Mucosa of gallbladder (tissue), 1 donor: ENCODE data around the gene ZNF587B. TPM values are rescaled to one million over a fixed set of nuclear protein-coding genes. Genes with fewer than 3 reads are reported as not detected.
"Not testable (repeated sequence)": the region's sequence is repeated elsewhere in the genome, so short reads cannot be mapped to it uniquely, and the experiment has no call there.

ENCODE experiments used
- DNase-seq: peaks from one replicate; pipeline ENCODE4 v3.0.0-alpha.2; 2020; ENCODE audit warnings: low spot score
- total RNA-seq: library from RNA; stranded (reverse); gene quantifications from one replicate; pipeline ENCODE4 v1.2.1, GENCODE V29; 2021
- donor health status: DM: no; HTN: no; CAD: no.

The ZNF587B gene
- 15.9 TPM for total RNA-seq

DNA sequence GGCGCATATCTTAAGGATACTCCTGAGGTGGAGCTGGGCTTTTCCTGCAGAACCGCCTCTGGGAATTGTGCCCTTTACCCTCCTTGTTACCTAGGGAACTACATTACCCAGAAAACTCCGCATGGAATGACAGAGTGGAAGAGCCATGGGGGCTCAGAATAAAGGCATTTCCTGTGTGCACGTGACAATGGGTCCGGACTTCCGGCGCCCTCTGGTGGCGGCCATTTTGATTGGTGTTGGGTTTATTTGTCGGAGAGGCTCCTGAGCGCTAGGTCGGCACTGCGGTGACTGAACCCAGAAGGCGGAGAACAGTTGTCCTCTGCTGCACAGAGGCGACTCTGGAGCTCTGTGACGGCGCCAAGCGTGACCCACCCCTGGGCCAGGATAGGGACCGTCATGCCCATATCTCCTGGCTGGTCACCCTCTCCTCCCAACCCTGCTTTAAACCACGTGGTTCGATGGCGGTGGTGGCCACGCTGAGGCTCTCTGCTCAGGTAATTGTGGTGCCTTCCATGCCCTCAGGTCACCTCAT lies at the start of gene ZNF587B:
TSS of gene ZNF587B (plus strand) at position 229 of the 532 bp plus-strand sequence. CDS start at position 459, 230 bp downstream.
- peak; percentile 76 for DNase-seq

DNA sequence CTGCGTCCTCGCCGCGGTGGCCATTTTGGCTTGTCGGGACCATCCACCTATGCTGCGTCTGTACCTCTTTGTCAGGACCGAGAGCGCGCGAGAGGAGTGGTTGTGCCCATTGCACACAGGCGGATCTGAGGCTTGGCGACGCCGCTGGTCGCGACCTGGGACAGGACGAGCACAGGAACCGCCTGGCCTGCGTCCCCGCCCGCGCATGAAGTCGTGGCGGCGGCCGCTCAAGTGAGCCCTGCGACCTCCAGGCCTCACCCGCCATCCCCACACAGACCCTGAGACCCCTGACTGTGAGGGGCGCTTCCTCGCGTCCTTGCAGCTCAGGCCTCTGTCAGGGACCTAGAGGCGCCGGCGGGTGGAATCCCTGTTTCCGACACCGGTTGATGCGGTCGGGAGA lies 43.8 kb upstream of the ZNF587B start:
- no peak for DNase-seq

DNA sequence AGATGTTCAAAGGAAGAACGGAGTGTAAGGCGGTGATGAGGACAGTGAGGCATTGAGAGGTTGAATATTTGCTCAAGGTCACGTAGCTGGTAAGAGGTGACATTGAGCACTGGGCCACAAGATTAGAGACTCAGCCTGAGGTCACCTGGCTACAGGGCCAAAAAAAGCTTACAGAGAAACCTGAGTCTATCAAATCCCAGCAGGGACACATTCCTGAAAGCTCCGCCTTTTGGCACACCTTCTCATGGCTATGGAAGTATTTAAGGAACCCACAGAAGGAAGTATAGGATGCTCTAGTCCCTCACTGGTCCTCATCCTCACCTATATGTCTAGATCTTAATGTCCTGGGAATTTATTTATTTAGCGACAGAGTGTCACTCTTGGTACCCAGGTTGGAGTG lies 43.2 kb upstream of the ZNF587B start:
- DNase-seq: no peak

DNA sequence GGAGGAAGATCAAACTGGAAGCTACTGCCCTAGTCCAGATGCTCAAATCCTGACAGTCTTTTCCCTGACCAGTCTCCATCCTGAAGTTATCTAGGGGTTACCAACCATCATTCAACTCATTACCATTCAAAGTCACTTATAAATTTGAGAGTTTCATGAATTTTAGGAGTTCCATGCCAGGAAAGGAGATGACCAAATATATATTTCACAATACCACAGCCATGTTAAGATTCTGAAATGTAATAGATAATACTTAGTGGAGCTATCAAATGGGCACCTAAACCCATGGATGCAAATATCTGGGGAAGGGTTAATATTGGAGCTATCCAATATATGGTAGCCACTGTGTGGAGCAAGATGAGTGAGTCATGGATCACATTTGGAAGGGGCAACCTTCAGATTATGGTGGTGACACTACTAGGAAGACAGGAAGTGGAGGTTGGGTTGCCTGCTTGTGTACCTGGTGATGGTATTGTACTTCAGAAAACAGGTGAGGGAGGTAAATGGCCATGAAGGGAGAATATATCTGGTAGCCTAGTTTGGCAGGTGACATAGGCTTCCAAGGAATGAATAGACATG lies 41.9 kb upstream of the ZNF587B start:
- no peak for DNase-seq

DNA sequence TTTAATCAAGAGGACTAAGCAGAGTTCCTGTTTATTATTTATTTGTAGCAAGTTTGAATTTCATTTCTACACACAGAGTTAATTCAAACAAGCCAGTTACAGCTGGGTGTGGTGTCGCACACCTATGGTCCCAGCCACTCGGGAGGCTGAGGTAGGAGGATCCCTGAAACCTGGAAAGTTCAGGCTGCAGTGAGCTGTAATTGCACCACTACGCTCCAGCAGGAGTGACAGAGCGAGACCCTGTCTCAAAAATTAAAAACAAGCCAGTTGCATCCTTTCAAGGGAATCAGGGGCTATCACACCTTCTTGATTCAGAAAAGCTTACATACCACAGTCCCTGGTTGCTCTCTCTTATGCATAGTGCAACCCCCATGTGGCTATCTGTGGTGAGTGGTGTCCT lies 40.8 kb upstream of the ZNF587B start:
- no peak for DNase-seq

DNA sequence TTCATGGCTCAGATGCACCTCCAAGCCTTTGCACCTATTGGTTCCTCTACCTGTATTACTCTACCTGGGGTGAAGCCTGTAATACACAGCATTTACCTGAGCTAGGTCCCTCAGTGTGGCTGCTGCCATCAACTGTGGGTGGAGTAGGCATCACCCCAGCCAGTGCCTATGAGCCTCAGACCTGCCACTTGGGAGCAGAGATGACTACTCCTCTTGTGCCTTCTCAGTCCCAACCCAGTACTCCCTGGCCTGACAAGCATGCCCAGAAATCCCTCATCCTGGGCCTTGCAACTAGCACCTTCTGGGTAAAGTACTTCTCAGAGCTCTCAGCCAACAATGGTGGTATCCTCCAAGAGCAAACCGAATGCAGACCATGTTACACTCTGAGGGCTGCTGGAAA lies 33.5 kb upstream of the ZNF587B start:
- not testable (repeated sequence) for DNase-seq

DNA sequence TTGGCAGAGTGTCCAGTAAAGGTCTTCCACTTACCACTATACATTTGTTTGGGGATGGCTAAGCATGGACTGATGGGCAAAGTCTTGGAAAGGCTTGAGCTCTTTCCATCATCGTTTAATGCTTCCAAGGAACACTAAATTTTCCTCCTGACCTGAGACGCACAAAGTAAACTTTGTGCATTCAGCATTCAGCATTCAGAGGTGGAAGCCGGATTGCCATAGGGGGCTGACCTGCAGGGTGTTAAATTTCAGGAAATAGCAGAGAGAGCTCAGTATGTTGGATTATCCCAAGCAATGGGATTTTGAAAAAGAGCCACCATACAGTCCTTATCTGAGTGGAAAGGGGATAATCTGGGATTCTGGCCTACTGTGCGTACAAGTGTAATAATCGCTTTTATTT lies 29.4 kb upstream of the ZNF587B start:
- no peak for DNase-seq

DNA sequence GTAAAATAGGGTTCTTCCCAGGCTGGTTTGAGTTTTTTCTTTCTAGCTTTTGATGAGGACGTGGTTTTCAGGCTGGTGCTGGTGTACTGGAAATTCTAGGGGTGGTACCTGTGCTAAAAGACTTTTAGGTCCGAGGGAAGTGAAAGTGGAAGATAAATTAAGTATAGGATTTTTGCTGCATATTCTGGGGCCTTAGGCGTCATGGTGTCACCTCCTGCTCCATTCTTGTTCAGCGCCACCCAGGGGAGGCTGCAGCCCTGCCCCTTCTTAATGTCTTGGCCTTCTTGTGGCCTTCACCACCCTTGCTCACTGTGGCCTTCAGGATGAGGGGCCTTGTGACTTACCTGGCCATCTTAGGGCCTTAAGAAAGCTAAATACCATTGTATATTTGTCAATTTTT lies 27.8 kb upstream of the ZNF587B start:
- no peak for DNase-seq

DNA sequence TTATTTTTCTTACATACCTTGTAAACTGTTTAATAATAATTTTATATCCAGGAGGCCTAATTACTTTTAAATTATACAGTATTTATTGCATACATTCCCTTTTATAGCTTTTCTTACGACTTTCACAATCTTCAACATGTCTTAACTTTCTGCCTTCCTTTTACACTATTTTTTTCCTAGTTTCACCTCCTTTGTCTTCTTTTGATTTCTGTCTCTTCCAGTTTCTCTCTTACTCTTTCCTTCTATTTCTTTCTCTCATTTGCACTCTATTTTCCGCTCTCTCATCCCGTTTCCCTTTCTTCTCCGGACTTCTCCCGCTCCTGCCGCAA lies 26.9 kb upstream of the ZNF587B start:
- no peak for DNase-seq

DNA sequence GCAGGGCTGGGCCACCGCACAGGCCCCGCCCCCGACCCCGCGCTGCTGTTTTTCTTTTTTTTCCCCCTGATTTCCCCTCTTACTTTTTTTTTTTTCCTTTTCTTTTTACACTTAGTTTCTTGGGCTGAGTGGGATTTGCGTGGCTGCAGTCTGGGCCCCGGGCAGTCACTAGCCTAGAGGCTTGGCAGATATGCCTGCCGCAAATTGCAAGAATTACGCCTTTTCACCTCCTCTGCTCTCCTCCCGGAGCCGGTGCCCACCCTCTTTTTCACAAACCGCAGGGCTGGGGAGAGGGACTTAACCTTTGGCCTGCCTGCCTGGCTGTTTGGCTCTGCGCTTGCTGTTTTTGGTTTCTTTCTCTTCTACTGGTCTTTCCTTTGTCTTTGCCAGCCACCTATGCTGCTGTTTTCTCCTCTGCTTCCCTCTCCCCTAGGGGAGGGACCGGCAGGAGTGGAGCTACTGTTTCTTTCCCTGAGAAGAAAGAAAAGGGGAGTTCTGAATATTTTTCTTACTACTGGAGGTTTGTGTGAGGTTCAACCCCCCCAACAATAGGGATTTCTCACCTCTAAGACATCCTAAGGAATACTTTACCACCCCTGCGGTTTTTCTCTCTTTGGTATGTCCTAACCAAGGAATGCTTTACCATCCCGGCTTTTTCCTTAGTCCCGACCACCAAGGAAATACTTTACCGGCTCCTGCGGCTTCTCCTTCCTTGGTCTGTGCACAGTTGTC lies 26.3 kb upstream of the ZNF587B start:
- no peak for DNase-seq

DNA sequence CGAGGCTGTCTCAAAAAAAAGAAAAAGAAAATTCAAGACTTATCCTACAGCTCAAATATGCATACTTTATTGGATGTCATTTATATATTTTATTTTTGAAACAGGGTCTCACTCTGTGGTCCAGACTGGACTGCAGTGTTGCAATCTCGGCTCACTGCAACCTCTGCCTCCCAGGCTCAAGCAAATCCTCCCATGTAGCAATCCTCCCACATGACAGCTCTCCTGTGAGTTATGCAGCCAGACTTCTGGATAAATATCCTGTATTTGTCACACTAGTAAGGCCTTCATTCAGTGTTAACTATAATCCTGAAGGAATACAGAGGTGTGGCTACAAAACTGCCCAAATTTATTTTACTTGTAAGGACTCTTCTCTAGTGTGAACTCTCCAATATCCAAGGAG lies 22.6 kb upstream of the ZNF587B start:
- no peak for DNase-seq

DNA sequence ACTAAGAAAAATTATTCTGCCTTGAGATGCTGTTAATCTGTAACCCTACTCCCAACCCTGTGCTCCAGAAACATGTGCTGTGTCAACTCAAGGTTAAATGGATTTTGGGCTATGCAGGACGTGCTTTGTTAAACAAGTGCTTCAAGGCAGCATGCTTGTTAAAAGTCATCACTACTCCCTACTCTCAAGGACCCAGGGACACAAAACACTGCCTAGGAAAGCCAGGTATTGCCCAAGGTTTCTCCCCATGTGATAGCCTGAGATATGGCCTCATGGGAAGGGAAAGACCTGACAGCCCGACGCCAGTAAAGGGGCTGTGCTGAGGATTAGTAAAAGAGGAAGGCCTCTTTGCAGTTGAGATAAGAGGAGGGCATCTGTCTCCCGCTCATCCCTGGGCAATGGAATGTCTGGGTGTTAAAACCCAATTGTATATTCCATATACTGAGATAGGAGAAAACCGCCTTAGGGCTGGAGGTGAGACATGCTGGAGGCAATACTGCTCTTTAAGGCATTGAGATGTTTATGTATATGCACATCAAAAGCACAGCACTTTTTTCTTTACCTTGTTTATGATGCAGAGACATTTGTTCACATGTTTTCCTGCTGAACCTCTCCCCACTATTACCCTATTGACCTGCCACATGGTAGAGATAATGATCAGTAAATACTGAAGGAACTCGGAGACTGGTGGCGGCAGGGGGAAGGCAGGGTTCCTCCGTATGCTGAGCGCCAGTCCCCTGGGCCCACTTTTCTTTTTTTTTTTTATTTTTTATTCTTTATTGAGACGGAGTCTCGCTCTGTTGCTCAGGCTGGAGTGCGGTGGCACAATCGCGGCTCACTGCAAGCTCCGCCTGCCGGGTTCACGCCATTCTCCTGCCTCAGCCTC lies 19.4 kb upstream of the ZNF587B start:
- peak; percentile 70 for DNase-seq

DNA sequence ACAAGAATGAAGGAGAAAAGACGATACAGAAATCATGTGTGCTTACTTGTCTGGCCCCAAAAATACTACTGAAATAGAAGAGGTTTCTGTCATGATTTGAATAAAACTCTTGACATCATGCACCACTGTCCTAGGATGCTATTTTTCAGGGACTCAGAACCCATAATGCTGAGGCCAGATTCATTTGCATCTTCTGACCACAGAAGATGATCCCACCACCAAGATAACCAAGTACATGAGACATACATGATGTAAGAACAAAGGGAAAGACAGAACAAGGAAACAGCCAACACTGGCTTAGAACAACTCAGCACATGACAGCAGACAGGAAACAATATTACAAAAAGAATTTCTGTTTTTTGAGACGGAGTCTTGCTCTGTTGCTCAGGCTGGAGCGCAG lies 17.9 kb upstream of the ZNF587B start:
- no peak for DNase-seq

DNA sequence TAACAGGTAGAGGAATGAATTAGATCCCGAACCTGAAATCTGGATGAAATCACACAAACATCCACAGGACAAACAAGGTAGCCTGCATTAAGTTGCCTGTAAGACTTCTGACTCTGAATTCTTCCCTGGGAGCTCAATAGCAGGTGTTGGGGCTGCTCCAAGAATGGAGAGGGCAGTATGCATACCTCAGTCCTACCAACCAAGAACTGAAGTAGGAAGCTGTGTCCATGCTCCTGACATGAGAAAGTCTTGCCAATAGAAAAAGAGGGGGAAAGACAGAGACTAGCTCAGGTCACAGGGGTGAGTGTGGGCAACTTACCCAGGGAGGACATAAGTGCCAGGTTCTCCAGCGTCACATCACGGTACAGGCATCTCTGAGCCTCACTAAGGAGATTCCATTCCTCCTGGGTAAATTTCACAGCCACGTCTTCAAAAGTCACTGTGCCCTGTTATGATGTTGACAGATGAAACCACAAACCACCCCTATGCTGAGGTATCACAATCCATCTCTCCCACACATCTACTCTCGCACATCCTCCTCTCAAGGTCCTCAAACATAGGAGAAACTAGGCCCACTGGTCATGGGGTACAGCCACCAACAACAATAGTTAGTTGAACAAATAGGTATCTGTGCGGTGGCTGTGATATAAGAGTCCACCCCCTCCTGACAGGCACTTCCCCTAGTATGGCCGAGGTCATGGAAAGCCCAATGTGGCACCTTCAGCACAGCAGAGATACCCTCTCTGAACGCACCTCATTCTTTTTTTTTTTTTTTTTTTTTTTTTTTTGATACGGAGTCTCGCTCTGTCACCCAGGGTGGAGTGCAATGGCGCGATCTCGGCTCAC lies 16.9 kb upstream of the ZNF587B start:
- DNase-seq: not testable (repeated sequence)

DNA sequence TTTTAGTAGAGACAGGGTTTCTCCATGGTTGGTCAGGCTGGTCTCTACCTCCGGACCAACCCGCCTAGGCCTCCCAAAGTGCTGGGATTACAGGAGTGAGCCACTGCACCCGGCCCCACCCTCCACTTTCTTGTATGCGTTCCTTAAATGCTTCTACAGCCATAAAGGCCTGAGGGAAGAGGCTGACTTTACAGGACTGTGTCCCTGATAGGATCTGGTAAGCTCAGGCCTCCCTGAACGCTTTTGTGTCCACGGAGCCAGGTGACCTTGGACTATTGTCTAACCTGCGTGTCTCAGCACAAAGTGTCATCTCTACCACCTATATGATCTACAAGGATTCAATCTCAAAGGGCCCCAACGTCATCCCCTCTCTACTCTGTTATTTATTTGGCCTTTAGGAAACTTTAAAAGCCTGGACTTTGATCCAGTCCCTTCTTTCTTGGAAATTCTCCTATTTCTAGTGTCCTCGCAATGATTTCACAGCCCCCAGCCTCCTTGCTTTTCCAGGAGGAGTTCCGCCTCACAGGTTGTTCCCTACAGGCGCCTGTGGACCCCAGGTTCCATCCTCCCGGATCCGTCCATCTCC lies 16.1 kb upstream of the ZNF587B start:
- no peak for DNase-seq

DNA sequence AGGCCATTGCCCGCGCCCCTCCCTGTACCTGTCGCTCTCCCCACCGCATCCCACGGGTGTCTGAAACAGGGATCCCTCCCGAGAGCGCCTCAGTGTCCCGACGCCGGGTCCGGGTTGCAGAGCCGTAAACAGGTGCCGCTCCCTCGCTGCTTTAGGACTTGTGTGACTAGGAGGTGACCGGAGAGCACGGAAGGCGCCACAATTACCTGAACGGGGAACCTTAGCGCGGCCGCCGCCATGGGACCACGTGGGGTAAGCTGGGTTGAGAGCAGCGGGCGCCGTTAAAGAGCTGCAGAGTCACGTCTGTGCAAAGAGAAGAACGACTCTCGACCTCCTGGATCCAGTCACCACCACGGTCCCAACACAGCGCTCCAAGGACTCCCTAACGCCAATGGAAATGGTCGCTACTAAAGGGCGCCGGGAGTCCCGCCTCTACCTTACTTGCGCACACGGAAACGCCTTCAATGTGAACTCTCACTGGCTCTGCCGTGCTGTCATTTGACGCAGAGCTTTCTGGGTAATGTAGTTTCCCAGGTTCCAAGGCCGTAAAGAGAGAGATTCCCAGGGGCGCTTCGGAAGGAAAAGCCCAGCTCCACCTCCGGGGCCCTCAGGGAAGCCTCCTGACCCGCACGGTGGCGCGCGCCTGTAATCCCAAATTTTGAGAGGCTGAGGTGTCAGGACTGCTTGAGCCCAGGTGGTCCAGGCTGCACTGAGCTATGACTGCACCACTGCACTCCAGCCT lies 15.4 kb upstream of the ZNF587B start, which contains the start of gene ZNF552:
TSS of gene ZNF552 (minus strand) at position 409 of the 742 bp plus-strand sequence. CDS start at position 239, 170 bp downstream.
- peak; percentile 94 for DNase-seq

DNA sequence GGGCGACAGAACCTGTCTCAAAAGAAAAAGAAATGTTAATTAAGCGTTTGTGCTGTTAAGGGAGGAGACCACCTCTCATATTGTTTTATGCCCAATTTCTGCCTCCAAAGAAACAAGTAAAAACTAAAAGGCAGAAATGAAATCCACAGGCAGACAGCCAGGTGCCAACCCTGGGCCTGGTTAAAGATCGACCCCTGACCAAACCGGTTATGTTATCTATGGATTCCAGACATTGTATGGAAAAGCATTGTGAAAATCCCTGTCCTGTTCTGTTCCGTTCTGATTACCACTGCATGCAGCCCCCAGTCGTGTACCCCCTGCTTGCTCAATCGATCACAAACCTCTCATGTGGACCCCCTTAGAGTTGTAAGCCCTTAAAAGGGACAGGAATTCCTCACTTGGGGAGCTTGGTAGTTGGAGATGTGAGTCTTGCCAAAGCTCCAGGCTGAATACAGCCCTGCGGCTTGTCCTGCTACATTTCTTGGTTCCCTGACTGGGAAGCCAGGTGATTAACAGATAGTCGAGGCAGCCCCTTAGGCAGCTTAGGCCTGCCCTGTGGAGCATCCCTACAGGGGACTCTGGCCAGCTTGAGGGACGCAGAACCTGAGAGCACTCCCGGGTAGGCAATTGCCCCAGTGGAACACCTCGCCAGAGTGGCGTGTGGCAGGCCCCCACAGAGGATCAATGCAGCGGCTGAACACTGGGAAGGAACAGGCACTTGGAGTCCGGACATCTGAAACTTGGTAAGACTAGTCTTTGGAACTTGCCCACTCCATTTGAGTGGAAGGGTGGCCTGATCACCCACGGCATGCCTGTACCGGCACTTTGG lies 14.6 kb upstream of the ZNF587B start:
- no peak for DNase-seq

DNA sequence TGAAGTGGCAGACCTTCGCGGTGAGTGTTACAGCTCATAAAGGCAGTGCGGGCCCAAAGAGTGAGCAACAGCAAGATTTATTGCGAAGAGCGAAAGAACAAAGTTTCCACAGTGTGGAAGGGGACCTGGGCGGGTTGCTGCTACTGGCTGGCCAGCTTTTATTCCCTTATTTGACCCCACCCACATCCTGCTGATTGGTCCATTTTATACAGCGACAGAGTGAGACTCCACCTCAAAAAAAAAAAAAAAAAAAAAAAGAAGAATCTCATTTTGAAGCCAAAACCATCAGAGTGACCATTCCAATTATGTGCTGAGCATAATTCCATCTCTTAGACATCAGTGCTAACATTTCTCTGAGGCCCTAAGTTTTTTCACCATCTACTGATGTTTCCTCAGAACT lies 13.4 kb upstream of the ZNF587B start:
- DNase-seq: peak; percentile 73

DNA sequence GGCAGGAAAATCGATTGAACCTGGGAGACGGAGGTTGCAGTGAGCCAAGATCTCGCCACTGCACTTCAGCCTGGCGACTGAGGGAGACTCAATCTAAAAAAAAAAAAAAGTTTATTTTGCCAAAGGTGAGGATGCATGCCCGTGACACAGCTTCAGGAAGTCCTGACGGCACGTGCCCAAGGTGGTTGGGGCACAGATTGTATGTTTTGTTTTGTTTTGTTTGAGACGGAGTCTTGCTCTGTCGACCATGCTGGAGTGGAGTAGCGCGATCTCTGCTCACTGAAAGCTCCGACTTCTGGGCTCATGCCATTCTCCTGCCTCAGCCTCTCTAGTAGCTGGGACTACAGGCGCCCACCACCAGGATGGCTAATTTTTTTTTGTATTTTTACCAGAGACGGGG lies 12.1 kb upstream of the ZNF587B start:
- no peak for DNase-seq
